ENCODE data around the gene GPS1. TPM values are rescaled to one million over a fixed set of nuclear protein-coding genes. Genes with fewer than 3 reads are reported as not detected.

The GPS1 gene
- 78.9 TPM for total RNA-seq

GRCh38 chr17:82051776-82052637 lies at the start of gene GPS1, which contains the start of gene RFNG:
Gene GPS1, plus strand, starts transcription at chr17:82051898. Its CDS starts 34 bp downstream, at chr17:82051932.
Gene RFNG, minus strand, starts transcription at chr17:82051811. Its CDS starts 45 bp downstream, at chr17:82051766.

GRCh38 chr17:82022310-82022980 lies 29.3 kb upstream of the GPS1 start, which contains the start of gene CENPX:
Gene CENPX, minus strand, starts transcription at chr17:82022878. Its CDS starts 17 bp downstream, at chr17:82022861.

GRCh38 chr17:82022981-82023446 lies 28.7 kb upstream of the GPS1 start, which contains the start of gene LRRC45:
Gene LRRC45, plus strand, starts transcription at chr17:82023305. Its CDS starts 339 bp downstream, at chr17:82023644.

GRCh38 chr17:82031303-82031884 lies 20.3 kb upstream of the GPS1 start, which contains the start of gene RAC3:
Gene RAC3, plus strand, starts transcription at chr17:82031678. Its CDS starts 84 bp downstream, at chr17:82031762.

GRCh38 chr17:82037092-82037888 lies 14.4 kb upstream of the GPS1 start, which contains the start of gene DCXR:
Gene DCXR, minus strand, starts transcription at chr17:82037697. Its CDS starts 15 bp downstream, at chr17:82037682.

GRCh38 chr17:82065638-82066303 lies 14.1 kb downstream of the GPS1 start, which contains the start of gene DUS1L:
Gene DUS1L, minus strand, starts transcription at chr17:82065804. Its CDS starts 745 bp downstream, at chr17:82065059.

GRCh38 chr17:82098169-82098938 lies 46.7 kb downstream of the GPS1 start, which contains the start of gene FASN:
Gene FASN, minus strand, starts transcription at chr17:82098236. Its CDS starts 1,791 bp downstream, at chr17:82096445.

Other genes starting within 250 kb of the GPS1 start
- gene GCGR, start 247.7 kb upstream of the GPS1 start, total RNA-seq = not detected
- gene MCRIP1, start 218.6 kb upstream of the GPS1 start, total RNA-seq = 69.2 TPM
- not detected for gene PPP1R27, start 216.8 kb upstream of the GPS1 start, total RNA-seq
- gene P4HB, start 191.4 kb upstream of the GPS1 start, total RNA-seq = 87.0 TPM
- gene ARHGDIA, start 180.6 kb upstream of the GPS1 start, total RNA-seq = 57.6 TPM
- 62.3 TPM for gene ALYREF, start 160.3 kb upstream of the GPS1 start, total RNA-seq
- gene ANAPC11, start 160.2 kb upstream of the GPS1 start, total RNA-seq = 57.0 TPM
- 2.5 TPM for gene NPB, start 149.7 kb upstream of the GPS1 start, total RNA-seq
- 31.3 TPM for gene PCYT2, start 140.5 kb upstream of the GPS1 start, total RNA-seq
- 15.3 TPM for gene SIRT7, start 133.7 kb upstream of the GPS1 start, total RNA-seq
- gene MAFG, start 124.2 kb upstream of the GPS1 start, total RNA-seq = 17.8 TPM
- gene PYCR1, start 114.6 kb upstream of the GPS1 start, total RNA-seq = 18.2 TPM
- gene MYADML2, start 104.7 kb upstream of the GPS1 start, total RNA-seq = not detected
- 0.63 TPM for gene NOTUM, start 90.7 kb upstream of the GPS1 start, total RNA-seq
- 22.5 TPM for gene ASPSCR1, start 74.3 kb upstream of the GPS1 start, total RNA-seq
- 28.5 TPM for gene CENPX, start 29.0 kb upstream of the GPS1 start, total RNA-seq
- 24.7 TPM for gene LRRC45, start 28.6 kb upstream of the GPS1 start, total RNA-seq
- 80.4 TPM for gene RAC3, start 20.2 kb upstream of the GPS1 start, total RNA-seq
- gene DCXR, start 14.2 kb upstream of the GPS1 start, total RNA-seq = 16.3 TPM
- gene RFNG, start 87 bp upstream of the GPS1 start, total RNA-seq = 27.2 TPM
- gene DUS1L, start 13.9 kb downstream of the GPS1 start, total RNA-seq = 34.4 TPM
- gene FASN, start 46.3 kb downstream of the GPS1 start, total RNA-seq = 128 TPM
- gene CCDC57, start 160.9 kb downstream of the GPS1 start, total RNA-seq = 72.0 TPM
- 2.8 TPM for gene SLC16A3, start 177.1 kb downstream of the GPS1 start, total RNA-seq
- 42.3 TPM for gene CSNK1D, start 221.8 kb downstream of the GPS1 start, total RNA-seq